Large intestine (tissue), 3 donors: ENCODE data around the gene BRD4. TPM values are rescaled to one million over a fixed set of nuclear protein-coding genes. Genes with fewer than 3 reads are reported as not detected.

Experiments used
- DNase-seq, 2 donors: peaks; one replicate each; pipeline versions ENCODE4 v3.0.0 to v3.0.0-alpha.2; 2013
- H3K27ac ChIP-seq: one replicate; pipeline ENCODE4 v1.5.1; 2013; ENCODE audit warnings: low read length
- H3K27me3 ChIP-seq: 2 replicates; pipeline ENCODE4 v1.6.1; 2013; ENCODE audit warnings: low read length; ENCODE audit not compliant: control insufficient read depth, insufficient read depth
- H3K36me3 ChIP-seq: 2 replicates; pipeline ENCODE4 v1.6.1; 2013; ENCODE audit warnings: low read length; ENCODE audit not compliant: control insufficient read depth, insufficient read depth
- H3K4me1 ChIP-seq: one replicate; pipeline ENCODE4 v1.6.1; 2013; ENCODE audit warnings: low read length; ENCODE audit not compliant: control insufficient read depth, insufficient read depth
- H3K4me3 ChIP-seq: one replicate; pipeline ENCODE4 v1.5.1; 2013; ENCODE audit warnings: low read length
- H3K9me3 ChIP-seq: one replicate; pipeline ENCODE4 v1.6.1; 2013; ENCODE audit warnings: mild to moderate bottlenecking, low read depth, low read length, moderate library complexity; ENCODE audit not compliant: control insufficient read depth
- WGBS: methylation state at CpG from one replicate; pipeline ENCODE4 v1.1.5; 2013; ENCODE audit warnings: low lambda C conversion rate; ENCODE audit not compliant: insufficient coverage; 5-methylcytosine and 5-hydroxymethylcytosine counted together
- polyA plus RNA-seq: library from polyadenylated mRNA; unstranded; fragments of 120-200 nt; gene quantifications from one replicate; pipeline ENCODE4 v1.2.1, GENCODE V29; 2013

The BRD4 gene
- polyA plus RNA-seq, 1 donor, result 39.1 TPM

DNA sequence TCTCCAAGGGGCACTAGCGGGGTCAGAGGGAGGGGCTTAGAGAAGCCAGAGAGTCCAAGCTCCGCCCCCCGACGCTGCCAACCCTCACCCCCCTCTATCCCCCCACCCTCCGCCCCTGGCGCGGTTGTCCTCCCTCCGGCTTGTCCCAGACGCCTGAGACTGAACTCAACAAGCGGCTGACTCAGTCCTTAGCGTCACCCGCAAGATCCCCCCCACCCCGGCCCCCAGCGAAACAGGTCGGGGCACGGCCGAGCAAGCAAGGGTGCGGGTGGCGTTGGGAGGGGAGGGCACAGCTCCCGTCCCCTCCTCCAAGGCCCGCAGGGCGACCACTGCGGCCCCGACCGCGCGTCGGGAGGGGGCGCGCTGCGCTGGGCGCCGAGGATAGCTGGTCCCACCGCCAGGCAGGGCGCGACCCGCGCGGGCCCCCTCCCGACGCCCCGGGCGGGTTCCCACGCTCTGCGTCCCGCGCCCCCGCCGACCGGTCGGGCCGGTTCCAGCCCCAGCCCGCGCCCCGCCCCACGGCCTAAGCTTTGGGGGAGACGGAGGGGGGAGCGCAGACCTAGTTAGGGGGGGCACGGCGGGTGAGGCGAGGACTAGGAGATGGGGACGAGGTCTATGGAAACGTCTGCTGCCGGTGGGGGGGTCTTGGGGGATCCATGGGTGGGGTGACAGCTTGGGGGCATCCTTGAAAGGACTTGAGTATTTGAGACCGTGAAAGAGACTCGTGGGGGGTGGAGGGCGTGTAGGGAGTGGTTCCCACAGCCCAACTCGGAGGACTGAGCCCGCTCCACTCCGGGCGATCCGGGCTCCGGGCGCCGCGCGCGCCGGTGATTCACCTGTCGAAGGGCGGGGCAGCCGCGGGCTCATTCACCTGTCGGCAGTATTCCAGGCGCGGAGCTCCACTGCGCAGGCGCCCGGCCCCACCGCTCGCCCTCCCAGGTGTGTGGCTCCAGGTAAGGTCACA, 136.7 kb downstream of the BRD4 start:
- Histone ChIP-seq H3K36me3 (peaks cover 6% of the 10 kb centered on the region), H3K27me3 (no peaks in the 10 kb centered on the region), H3K4me3 (peak overlapping the region; percentile 35), H3K9me3 (no peaks in the 10 kb centered on the region), H3K27ac (no peak overlapping the region), H3K4me1 (peaks cover 3% of the 10 kb centered on the region)
- WGBS, result no CpG with 5 or more reads among the region's 91 CpGs
- peak; percentile 87 to 92 for DNase-seq

DNA sequence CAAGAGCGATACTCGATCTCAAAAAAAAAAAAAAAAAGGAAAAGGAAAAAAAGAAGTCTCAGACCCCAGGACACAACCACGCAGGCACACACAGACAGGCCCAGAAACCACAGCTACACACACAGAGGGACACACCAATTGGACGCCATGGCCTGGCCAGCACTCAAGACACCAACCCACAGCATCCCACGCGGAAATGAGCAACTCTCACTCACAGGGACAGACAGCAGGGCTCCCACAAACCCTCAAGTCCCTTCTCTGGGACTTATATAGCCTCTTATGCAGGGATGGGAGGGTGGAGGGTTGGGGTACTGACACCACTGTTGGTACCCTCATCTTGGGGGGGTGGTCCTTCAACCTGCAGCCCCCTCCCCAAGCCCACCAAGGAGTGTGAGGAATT, 137.4 kb downstream of the BRD4 start:
- Histone ChIP-seq H3K4me3 (peak overlapping the region; percentile 18), H3K27me3 (no peaks in the 10 kb centered on the region), H3K9me3 (no peaks in the 10 kb centered on the region), H3K36me3 (peaks cover 9% of the 10 kb centered on the region), H3K4me1 (peaks cover 3% of the 10 kb centered on the region), H3K27ac (no peak overlapping the region)
- no peak for DNase-seq
- WGBS, result no CpG with 5 or more reads among the region's 6 CpGs

DNA sequence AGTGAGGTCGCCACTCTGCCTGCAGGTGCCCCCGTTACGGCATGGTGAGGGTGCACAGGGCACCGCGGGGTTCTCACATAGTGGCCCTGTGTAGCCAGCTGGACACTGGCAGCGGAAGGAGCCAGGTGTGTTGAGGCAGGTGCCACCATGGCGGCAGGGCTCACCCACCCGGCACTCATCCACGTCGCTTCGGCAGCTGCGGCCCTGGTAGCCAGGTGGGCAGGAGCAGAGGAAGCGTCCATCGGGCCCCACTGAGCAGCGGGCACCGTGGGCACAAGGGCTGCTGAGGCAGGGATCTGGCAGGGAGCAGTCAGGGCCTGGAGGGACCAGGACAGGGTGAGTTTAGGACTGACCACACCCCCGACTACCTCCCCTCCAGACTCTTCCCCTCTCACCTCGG, 140.4 kb downstream of the BRD4 start:
- no peaks in the 10 kb centered on the region for H3K4me1 ChIP-seq
- WGBS, result no CpG with 5 or more reads among the region's 18 CpGs
- DNase-seq, result no peak

DNA sequence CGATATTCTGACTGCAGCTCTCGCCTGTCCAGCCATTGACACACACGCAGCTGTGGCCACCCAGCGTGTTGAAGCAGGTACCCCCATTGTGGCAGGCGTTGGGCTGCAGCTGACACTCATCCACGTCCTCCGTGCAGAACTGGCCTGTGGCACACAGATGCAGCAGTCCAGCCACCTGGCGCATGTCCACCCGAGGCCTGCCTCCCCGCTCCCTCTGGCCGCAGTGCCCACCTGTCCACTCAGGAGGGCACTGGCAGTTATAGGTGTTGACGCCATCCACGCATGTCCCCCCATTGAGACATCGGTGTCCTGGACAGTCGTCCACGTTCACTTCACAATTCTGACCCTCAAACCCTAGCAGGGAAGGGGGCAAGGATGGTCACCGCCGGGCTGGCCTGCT, 140.8 kb downstream of the BRD4 start:
- peaks cover 4% of the 10 kb centered on the region for H3K9me3 ChIP-seq

More for the DNA sequence above, 140.4 kb downstream of the BRD4 start:
- Histone ChIP-seq H3K9me3 (peaks cover 4% of the 10 kb centered on the region), H3K27me3 (no peaks in the 10 kb centered on the region), H3K27ac (no peak overlapping the region), H3K36me3 (peaks cover 17% of the 10 kb centered on the region), H3K4me3 (no peak overlapping the region)

DNA sequence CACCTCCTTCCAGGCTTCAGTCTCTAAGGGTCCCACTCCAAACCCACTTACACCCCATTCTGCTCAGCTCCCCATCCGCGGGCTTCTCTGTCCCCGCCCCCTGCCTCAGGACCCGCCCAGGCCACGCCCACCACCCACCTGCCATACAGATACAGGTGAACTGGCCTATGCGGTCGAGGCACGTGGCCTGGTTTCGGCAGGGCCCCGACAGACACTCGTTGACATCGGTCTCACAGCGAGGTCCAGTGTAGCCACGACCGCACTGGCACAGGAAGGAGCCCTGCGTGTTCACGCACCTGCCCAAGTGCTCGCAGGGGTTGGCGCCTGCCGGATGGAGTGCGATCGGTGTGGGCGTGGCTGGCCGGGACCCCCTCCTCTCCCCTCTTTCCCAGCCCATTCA, 143.5 kb downstream of the BRD4 start:
- WGBS, result no CpG with 5 or more reads among the region's 24 CpGs
- H3K27me3 ChIP-seq, result no peaks in the 10 kb centered on the region
- no peak for DNase-seq
- no peaks in the 10 kb centered on the region for H3K4me1 ChIP-seq
- H3K4me3 ChIP-seq, result no peak overlapping the region
- H3K27ac ChIP-seq, result no peak overlapping the region
- peaks cover 17% of the 10 kb centered on the region for H3K36me3 ChIP-seq
- peaks cover 4% of the 10 kb centered on the region for H3K9me3 ChIP-seq

More for the DNA sequence above, 140.8 kb downstream of the BRD4 start:
- no CpG with 5 or more reads among the region's 18 CpGs for WGBS
- H3K36me3 ChIP-seq, result peaks cover 17% of the 10 kb centered on the region
- no peak overlapping the region for H3K27ac ChIP-seq
- no peaks in the 10 kb centered on the region for H3K27me3 ChIP-seq
- H3K4me1 ChIP-seq, result no peaks in the 10 kb centered on the region
- H3K4me3 ChIP-seq, result no peak overlapping the region
- no peak for DNase-seq

DNA sequence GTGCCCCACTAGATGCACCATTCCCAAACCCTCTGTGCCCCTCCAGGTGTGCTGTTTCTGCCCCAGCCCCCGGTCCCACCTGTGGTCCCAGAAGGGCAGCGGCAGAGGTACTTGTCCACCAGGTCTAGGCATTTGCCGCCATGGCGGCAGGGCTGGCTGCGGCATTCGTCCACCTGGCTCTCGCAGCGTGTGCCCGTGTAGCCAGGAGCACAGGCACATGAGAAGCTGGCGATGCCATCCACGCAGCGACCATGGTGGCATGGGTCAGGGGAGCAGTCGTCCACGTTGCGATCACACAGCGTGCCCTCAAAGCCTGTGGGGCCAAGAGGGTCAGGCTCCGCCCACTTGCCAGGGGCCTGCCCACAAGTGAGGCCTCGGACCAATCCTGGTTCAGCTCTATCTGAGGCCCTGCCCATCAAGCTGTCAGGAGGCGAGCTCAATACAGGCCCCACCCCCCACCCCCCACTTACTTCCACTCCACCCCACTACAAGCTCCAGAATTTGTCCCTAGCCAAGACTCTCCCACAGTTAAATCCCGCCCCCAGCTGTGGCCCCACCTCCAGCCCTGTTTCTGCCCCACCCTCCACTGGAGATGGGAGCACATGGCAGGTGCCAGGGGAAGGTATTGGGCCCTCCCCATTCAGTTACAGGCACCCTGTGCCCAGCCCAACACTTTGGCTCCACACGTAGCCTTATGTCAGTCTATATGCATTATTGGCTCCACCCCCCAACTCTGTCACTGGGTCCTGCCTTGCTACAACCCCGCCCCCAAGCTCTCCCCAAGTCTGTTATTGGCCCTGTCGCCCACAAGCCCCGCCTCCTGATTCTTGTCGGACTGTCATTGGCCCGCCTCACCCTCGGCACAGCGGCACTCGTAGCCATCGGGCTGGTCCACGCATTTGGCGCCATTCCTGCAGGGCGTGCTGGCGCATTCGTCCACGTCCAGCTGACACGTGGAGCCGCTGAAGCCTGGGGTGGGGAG, 145.0 kb downstream of the BRD4 start:
- H3K27me3 ChIP-seq, result no peaks in the 10 kb centered on the region
- no peak overlapping the region for H3K4me3 ChIP-seq
- H3K36me3 ChIP-seq, result peaks cover 17% of the 10 kb centered on the region
- DNase-seq, result no peak
- H3K4me1 ChIP-seq, result no peaks in the 10 kb centered on the region
- WGBS, result 100% methylated on average over 1 of the region's 38 CpGs
- peaks cover 4% of the 10 kb centered on the region for H3K9me3 ChIP-seq
- no peak overlapping the region for H3K27ac ChIP-seq

Other genes starting within 250 kb of the BRD4 start
- gene SYDE1, start 225.1 kb downstream of the BRD4 start, polyA plus RNA-seq, result 7.9 TPM
- 9.5 TPM for gene NOTCH3, start 131.5 kb downstream of the BRD4 start, polyA plus RNA-seq
- 0.69 TPM for gene EPHX3, start 100.1 kb downstream of the BRD4 start, polyA plus RNA-seq
- gene AKAP8, start 47.2 kb upstream of the BRD4 start, polyA plus RNA-seq, result 28.1 TPM
- gene AKAP8L, start 86.4 kb upstream of the BRD4 start, polyA plus RNA-seq, result 74.7 TPM
- 22.7 TPM for gene WIZ, start 117.4 kb upstream of the BRD4 start, polyA plus RNA-seq
- 2.8 TPM for gene RASAL3, start 132.0 kb upstream of the BRD4 start, polyA plus RNA-seq
- not detected for gene PGLYRP2, start 147.0 kb upstream of the BRD4 start, polyA plus RNA-seq
- gene CYP4F22, start 176.0 kb upstream of the BRD4 start, polyA plus RNA-seq, result 0.04 TPM